Endometrial microvascular endothelial cells (primary cell): ENCODE data around the gene PTAFR. TPM values are rescaled to one million over a fixed set of nuclear protein-coding genes. Genes with fewer than 3 reads are reported as not detected.
"Not testable (repeated sequence)": the region's sequence is repeated elsewhere in the genome, so short reads cannot be mapped to it uniquely, and the experiment has no call there.

Source experiments
- in situ Hi-C: cut with HindIII; loops from 2 replicates; pipeline ENCODE4 v1.10.0; 2017; ENCODE audit warnings: low sequenced_read_pairs, low pct_unique_long_range_greater_than_20kb; ENCODE audit errors: inconsistent ontology term
- total RNA-seq: library from RNA; depleted of rRNA; stranded (reverse); fragments of >200 nt; gene quantifications from one replicate; pipeline ENCODE4 v1.2.3, GENCODE V29; 2015; ENCODE audit errors: inconsistent ontology term

Gene PTAFR
- total RNA-seq, 1 donor from 2014 or later = 0.09 TPM

DNA sequence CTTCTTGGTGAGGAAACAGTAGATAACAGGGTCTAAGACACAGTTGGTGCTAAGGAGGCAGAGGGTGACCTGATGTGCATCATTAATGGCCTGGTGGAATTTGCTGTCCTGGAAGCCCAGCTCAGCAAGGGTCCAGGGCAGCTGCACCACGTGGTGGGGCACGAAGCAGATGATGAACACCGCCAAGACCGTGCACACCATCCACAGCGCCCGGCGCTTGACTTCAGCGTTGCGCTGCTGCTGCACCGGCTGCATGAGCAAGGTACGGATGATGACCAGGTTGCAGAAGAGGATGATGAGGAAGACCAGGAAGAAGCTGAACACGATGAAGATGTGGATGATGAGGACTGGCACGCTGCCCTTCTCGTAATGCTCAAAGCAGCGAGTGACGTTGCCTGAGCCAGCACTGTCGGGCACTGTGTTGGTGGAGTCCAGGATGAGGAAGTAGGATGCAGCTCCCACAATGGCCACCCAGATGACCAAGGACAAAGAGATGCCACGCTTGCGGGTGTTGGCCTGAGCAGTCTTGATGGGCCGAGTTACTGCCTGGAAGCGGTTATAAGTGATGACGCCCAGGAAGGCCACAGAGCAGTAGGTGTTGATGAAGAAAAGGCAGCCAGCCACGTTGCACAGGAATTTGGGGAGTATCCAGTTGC, 26.2 kb downstream of the PTAFR start:
- in situ Hi-C loops = no loop called here

DNA sequence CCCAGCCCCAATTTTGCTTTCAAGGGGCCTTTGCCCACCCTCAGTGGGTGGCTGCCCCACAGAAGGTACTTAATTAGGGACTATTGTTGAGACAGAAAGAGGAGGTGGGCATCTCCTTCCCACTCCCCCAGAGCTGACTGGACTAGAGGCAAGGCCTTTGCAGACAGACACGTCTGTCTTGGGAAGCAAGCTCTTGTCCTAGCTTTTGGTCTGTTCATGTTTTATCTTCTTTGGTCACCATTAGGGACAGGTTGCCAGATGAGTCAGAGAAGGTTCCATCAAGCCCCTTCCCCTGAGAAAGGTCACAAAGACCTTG, 27.7 kb downstream of the PTAFR start:
- in situ Hi-C loops = no loop called here

DNA sequence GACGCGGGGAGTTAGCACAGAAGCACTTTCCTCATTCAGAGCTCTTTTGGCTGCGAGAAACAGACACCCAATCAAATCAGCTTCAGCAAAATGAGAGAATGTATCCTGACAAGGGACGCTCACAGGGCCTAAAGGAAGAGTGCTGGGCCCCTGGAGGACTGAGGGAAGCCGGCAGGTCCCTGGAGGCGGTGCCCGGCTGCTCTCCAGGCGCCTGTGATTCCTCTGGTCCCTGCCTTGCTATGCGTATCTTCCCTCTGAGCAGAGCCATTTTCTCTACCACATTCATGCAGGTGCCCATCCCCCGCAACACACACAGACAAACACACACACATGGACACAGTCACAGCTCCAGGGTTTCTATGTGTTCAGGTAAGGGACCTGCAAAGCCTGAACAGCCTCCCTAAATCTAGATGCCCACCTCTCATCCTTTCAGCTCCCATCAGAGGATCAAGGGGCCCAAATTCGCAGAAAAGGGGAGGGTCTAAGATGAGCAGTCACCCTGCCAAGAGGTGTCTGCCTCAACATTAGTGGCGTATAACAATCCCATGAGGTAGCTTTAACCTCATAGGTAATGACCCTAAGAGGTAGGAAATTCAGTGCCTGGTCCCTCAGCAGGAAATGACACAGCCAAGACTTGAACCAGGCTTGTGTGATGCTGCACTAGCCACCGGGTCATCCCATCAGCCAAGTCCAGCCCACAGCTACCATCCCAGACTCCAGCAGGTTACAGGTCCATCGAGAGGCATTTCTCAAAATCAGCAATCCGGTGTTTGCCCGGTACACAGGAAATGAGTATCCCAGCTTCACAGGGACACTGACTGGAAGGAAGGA, 29.0 kb downstream of the PTAFR start:
- in situ Hi-C loops = no loop called here

DNA sequence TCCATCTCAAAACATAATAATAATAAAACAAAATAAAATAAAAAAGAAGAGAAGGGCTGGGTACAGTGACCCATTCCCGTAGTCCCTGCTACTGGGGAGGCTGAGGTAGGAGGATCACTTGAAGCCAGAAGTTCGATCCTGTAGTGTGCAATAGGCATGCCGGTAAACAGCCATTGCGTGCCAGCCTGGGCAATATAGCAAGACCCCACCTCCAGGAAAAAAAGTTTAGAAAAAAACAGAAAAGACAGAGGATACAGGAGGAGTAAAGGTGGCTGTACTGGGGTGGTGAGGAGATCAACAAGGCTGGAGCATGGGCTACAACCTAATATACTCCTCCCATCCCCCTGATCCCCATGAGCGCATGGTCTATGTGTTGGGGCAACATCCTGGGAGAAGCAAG, 30.8 kb downstream of the PTAFR start:
- in situ Hi-C loops = no loop called here

DNA sequence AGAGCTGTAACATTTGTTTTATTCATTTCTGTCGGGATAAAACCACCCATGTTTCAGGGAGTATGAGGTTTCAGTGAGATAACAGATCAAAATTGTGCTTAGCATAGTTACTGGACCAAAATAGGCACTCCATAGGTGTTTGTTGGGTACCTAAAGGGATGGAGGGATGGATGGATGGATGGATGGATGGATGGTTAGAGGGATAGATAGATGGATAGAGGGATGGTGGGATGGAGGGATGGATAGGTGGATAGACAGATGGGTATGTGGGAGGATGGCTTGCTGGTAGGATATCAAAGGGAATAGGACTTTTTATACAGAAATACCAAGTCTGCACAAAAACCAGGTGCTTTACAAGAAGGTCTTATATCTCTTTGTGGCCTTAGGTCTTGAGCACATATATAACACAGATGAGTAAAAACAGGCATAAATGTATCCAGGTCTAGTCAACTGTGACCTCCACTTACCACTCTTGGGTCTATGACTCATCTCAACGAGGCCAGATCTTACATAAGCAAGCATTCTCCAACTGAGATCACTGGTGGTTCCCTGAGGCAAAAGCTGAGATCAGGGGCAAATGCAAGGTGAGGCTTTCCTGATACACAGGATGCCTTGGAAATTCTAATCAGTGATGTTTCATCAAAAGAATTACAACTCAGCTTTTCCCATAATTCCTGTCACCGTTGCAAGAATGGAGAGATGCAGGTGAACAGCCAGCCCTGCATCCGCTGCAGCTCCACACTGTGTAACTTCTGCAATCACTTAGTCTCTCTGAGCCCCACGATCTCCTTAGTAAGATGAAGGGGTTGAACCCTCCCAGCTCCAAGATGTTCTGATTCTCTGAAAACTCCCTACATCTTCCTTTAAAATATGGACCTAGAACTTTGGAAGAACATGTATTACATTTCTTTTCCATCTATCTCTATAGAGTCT, 32.0 kb downstream of the PTAFR start:
- in situ Hi-C loops = no loop called here

DNA sequence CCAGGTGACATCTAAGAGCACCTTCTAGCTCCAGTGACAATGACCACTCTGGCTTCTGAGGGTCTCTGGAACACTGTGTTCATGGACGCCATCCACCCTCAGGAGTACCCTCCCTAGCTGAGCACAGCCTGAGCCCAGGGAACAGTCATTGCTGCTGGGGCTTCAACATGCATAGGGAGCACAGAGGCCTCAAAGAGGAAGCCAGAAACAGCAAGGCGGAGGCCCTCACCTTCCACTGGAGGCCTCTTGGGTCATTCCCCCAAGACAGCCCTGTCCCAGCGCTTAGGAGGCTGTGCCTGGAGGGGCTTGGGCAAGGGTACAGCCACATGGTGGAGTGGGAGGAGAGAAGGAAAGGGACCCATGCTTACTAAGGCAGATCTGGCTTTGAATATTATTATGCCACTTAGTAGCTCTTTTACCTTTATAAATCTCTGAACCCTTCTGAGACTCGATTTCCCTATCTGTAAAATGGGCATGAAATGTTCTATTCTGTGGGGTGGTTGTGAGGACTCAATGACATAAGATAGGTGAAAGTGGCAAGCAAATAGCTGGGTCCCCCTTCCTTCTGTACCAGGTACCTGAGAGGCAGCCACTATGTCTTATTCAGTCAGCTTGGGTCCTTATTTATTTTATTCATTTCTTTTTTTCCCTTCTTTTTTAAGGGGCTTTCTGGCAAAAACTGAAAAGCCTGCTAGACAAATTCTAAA, 32.8 kb downstream of the PTAFR start:
- in situ Hi-C loops = no loop called here

DNA sequence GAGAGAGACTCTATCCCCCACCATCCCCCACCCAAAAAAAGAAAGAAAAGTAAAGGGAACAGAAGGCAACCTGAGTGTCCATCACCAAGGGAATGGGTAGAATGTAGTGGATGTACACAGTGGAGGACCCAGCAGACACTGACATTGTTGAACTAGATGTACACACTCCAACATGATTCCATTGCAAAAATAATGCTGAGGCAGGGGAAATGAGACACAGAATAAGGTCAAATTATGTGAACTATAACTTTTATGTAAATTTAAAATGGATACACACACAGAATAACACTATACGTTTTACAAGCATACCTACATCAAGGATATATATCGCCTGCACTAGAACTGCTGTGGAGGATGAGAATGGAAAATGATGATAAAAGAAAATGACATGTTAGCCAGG, 34.8 kb downstream of the PTAFR start:
- in situ Hi-C loops = no loop called here

DNA sequence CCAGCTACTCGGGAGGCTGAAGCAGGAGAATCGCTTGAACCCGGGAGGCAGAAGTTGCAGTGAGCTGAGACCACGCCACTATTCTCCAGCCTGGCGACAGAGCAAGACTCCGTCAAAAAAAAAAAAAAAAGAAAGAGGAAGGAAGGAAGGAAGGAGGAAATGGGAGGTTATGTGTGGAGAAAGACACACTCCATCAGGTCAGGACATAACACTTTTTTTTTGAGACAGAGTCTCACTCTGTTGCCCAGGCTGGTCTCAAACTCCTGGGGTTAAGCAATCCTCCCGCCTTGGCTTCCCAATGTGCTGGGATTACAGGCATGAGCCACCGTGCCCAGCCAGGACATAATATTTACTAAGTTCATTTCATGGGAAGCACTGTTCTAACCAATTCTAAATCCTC, 36.6 kb downstream of the PTAFR start:
- in situ Hi-C loops = not testable (repeated sequence)

DNA sequence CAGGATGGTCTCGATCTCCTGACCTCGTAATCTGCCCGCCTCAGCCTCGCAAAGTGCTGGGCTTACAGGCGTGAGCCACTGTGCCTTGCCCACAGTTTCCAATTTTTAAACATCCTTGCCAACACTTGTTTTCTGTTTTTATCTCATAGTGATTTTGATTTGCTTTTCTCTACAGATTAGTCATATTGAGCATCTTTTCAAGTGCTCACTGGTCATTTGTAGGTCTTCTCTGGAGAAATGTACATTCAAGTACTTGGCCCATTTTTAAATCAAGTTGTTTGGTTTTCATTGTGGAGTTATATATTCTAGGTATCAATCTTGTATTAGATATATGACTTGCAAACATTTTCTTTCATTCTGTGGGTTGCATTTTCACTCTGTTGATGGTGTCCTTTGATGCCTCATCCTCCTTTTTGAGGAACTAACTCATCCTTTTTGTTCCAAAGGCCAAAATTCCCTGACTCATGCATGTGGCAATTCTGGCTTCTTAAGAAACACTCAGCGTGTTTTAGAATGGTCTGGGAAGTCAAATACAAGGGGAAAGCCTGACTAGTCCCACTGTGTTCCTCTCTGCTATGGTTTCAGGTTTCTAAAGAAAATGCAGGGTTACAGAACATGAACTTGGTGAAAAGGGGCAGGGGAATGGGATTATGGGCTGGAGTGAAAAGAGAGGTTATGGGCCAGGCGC, 37.3 kb downstream of the PTAFR start:
- in situ Hi-C loops = no loop called here

DNA sequence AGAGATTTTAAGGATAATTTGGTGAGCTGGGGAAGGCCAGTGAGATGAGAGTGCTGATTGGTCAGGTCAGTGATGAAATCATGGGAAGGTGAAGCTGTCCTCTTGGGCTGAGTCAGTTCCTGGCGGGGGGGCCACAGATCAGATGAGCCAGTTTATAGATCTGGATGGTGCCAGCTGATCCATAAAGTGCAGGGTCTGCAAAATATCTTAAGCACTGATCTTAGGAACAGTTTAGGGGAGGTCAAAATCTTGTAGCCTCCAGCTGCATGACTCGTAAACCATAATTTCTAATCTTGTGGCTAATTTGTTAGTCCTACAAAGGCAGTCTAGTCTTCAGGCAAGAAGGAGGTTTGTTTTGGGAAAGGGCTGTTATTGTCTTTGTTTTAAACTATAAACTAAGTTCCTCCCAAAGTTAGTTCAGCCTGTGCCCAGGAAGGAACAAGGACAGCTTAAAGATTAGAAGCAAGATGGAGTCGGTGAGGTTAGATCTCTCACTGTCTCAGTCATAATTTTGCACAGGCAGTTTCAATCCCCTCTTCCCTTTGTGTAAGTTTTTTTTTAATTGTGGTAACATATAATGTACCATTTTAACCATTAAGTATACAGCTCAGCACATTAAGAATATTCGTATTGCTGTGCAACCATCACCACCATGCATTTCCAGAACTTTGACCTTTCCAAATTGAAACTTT, 39.4 kb downstream of the PTAFR start:
- in situ Hi-C loops = no loop called here

DNA sequence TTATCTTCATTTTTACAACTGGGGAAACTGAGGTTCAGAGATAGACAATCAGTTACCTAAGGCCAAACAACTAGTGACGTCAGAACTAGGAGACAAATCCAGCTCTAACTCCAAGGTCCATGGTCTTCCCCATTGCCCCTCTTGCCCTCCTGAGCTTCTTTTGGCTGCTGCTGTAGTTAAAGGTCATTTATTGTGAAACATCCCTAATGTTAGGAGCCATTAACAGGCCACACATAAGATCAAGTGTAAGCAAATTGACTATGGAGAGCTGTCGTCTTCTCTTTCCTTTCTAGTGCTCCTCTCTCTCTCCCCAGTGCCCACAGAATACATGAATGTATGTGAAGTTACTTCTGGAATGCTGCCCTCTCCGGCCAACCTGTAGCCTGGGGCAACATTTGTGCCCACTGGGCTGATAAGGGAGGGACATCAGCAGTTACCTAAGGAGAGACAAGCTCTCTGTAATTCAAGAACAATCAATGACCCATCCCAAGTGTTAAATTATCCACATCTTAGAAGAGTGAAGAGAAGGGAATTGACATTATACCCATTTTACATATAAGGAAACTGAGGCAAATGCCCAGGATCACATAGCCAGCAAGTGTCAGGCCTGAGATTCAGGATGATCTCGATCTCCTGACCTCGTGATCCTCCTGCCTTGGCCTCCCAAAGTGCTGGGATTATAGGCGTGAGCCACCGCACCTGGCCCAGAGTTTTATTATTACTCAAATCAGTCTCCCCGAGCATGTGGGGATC, 40.1 kb downstream of the PTAFR start:
- in situ Hi-C loops = no loop called here

DNA sequence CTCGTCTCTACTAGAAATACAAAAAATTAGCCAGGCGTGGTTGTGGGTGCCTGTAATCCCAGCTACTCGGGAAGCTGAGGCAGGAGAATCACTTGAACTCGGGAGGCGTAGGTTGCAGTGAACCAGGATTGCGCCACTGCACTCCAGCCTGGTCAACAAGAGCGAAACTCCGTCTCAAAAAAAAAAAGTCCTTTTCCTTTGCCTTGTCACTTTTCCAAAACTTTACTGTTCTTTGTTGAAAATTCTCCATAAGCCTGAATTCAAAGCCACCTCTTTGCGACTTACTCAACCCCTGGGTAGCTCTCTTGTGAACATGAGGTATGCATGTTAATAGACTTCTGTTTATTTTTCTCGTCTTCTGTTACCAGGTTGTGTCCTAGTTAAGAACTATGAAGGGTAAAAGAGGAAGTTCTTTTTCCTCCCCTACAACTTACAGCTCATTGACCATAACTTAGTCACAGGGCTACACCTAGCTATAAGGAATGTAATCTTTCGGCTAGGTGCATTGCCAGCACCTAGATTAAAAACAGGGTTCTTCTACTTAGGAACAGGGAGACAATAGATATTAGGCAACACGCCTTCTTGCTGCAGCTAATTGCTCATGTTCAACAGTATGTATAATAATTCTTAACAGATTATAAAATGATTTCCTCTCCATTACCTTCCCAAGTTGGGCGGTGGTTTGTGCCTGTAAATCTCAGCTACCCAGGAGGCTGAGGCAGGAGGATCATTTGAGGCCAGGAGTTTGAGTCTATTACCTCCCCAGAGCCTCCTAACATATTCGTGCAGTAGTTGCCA, 40.9 kb downstream of the PTAFR start:
- in situ Hi-C loops = no loop called here

DNA sequence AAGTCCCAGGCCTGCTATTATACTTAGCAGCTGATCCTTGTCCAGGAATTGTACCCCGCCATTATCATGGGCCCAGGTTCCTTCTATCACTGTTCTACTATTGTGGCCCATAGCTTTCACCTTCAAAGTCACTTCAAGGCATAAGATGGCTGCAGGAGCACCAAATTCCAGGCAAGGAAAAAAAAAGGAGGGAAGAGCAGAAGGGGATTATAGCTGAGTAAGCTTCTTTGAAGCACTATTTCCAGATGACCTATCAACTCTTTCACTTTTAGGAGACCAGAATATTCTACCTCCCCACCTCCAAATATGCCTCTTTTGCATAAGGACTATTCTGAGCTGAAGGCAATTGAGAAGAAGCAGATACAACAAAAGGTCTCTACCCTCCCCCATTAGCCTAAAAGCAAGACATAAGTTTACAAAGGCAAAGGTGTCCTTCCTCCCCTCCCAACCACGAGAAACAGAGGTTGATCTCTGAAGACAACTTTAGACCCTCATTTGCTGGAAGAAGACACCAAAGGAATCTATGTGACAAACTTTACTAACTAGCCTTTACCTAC, 41.8 kb downstream of the PTAFR start:
- in situ Hi-C loops = no loop called here

DNA sequence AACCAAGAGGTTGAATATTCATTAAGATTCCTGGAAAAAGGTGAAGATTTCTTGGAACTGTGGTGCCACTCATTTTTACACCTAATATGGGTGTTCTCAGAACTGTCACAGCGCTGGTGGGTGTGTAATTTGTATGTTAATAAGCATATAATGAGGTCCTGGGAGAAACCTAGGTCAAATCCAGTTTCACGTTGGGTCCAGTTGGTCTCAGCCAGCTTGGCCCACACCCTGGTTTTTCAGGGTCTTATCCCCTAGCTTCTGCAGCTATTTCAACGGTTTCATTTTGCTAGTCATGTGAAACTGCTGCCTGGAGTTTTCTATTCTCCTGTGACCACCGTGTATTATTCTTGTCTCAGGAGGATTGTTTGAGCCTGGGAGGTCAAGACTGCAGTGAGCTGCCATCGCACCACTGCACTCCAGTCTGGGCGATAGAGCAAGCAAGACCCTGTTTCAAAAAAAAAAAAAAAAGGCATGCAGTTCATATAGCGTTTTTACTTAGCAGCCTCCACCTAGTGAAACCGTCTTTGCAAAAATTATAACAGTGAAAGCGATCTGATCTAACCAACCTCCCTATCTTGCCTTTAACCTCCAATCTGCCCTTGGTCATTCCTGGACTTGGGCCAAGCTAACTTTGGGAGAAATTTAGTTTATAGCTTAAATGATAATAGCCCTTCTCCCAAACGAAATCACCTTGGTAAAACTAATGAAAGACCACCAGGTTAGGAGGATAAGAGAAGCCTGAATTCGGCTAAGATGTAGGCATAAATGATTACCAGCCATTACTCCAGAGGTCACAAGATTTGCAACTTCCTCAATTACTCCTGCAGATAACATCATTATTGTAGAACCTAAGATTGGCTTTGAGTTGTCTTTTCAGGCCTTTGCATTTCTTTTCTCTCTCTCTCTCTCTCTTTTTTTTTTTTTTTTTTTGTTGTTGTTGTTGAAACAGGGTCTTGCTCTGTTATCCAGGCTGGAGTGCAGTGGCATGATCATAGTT, 44.0 kb downstream of the PTAFR start:
- in situ Hi-C loops = no loop called here

DNA sequence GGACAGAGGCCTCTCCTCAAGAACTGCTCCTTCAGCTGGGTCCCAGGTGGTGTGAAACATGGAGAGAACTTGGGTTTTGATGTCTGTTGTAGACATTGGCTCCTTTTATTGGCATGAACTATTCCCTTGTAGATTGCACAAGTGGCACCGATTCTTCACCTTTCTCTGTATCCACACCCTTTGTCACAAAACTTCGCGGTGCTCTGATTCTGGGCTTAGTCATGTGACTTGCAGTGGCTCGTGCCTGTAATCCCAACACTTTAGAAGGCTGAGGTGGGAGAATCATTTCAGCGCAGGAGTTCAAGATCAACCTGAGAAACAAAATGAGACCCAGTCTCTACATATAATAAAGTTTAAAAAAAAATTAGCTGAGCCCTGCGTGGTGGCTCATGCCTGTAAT, 45.6 kb downstream of the PTAFR start:
- in situ Hi-C loops = no loop called here
